ENCODE measurements around the gene ZC3H12A. TPM values are rescaled to one million over a fixed set of nuclear protein-coding genes. Genes with fewer than 3 reads are reported as not detected.

ZC3H12A gene
- total RNA-seq, 1 experiment from 2014 or later: 6.7 TPM

DNA sequence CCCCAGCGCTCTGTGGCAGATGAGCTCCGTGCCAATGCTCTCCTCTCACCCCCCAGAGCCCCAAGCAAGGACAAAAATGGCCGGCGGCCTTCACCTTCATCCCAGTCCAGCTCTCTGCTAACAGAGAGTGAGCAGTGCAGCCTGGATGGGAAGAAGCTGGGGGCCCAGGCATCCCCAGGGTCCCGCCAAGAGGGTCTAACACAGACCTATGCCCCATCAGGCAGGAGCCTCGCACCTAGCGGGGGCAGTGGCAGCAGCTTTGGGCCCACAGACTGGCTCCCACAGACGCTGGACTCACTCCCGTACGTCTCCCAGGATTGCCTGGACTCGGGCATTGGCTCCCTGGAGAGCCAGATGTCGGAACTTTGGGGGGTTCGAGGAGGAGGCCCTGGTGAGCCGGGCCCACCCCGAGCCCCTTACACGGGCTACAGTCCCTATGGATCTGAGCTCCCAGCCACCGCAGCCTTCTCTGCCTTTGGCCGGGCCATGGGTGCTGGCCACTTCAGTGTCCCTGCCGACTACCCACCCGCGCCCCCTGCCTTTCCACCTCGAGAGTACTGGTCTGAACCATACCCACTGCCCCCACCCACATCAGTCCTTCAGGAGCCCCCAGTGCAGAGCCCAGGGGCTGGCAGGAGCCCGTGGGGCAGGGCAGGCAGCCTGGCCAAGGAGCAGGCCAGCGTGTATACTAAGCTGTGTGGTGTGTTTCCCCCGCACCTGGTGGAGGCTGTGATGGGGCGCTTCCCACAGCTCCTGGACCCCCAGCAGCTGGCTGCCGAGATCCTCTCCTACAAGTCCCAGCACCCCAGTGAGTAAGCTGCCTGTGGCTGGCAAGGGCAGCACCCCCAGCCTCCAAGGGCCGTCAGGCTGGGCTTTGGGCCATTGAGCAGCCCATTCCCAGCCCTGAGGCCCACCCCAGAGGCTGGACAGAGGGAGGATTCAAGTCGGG lies 8.7 kb downstream of the ZC3H12A start:
- Histone ChIP-seq H3K23me2 (ENCODE audit: insufficient read length, low read depth, low read length, poor library complexity, severe bottlenecking) (no peaks in the 10 kb centered on the region), H2BK20ac (ENCODE audit: low read depth, low read length, poor library complexity, severe bottlenecking) (no peak overlapping the region), H3K18ac (ENCODE audit: insufficient read length, low read depth, low read length) (no peak overlapping the region), H3K4me2 (ENCODE audit: insufficient read depth, insufficient read length, low read length) (no peak overlapping the region), H2AFZ (ENCODE audit: low read length) (no peak overlapping the region), H2AK5ac (ENCODE audit: insufficient read length, low read length) (no peak overlapping the region), H3K79me2 (ENCODE audit: insufficient read depth, low read length) (no peaks in the 10 kb centered on the region), H2BK12ac (ENCODE audit: insufficient read length, low read depth, low read length) (no peak overlapping the region), H3K27me3 (ENCODE audit: insufficient read depth, low read length) (no peaks in the 10 kb centered on the region), H2BK5ac (ENCODE audit: insufficient read length, low read length) (no peak overlapping the region), H3T11ph (ENCODE audit: low read length) (no peak overlapping the region), H3K9me3 (ENCODE audit: control insufficient read depth, low read depth, low read length) (no peaks in the 10 kb centered on the region), H3K4me1 (ENCODE audit: insufficient read depth, low read length) (no peaks in the 10 kb centered on the region), H3K14ac (ENCODE audit: insufficient read depth, low read length) (no peak overlapping the region), H2BK15ac (ENCODE audit: low read depth, low read length) (no peak overlapping the region), H3K9ac (ENCODE audit: extremely low read depth, insufficient read length, low read length) (no peak overlapping the region), H4K5ac (ENCODE audit: insufficient read length, low read depth, low read length) (no peak overlapping the region), H3K27ac (ENCODE audit: insufficient read length, low read depth, low read length) (no peak overlapping the region), H4K8ac (replicated peaks; ENCODE audit: insufficient read length, low read depth, low read length) (no peak overlapping the region), H3K79me1 (ENCODE audit: insufficient read depth, low read depth, low read length, poor library complexity, severe bottlenecking) (no peaks in the 10 kb centered on the region), H4K20me1 (ENCODE audit: control insufficient read depth, insufficient read depth, insufficient read length) (no peaks in the 10 kb centered on the region), H3K23ac (ENCODE audit: insufficient read length, low read depth, low read length) (no peak overlapping the region), H3K56ac (ENCODE audit: insufficient read length, low read depth, low read length) (no peak overlapping the region), H3K4ac (ENCODE audit: low read depth, low read length) (no peak overlapping the region), H2BK120ac (ENCODE audit: low read depth, low read length, poor library complexity, severe bottlenecking) (no peak overlapping the region), H4K91ac (ENCODE audit: insufficient read length, low read depth, low read length) (no peak overlapping the region)
- TF ChIP-seq CTCF (conservative IDR thresholded peaks at IDR 0.05): no peak
- DNase-seq: no peak
- H3K9me3 Mint-ChIP-seq: no peaks in the 10 kb centered on the region
- no CpG with 5 or more reads among the region's 29 CpGs for WGBS (ENCODE audit: extremely low coverage, insufficient read length, low lambda C conversion rate)
- H3K36me3 Mint-ChIP-seq (ENCODE audit: insufficient read depth in 1 of 3, low read depth in 3 of 3): peaks cover 11 to 40% (median 20%) of the 10 kb centered on the region in 3 experiments; a peak in 6 of 7 replicates
- H3K27ac Mint-ChIP-seq: no peak overlapping the region
- no peak overlapping the region; a peak in 1 of 5 replicates for H3K4me3 Mint-ChIP-seq
- H3K4me1 Mint-ChIP-seq: peaks cover 6 to 23% of the 10 kb centered on the region in 2 experiments
- no peaks in the 10 kb centered on the region; the same call in 1 of the 2 replicates for H3K27me3 Mint-ChIP-seq (ENCODE audit: low read depth)

All from H9 (cell line).